Pancreas (tissue), 10 donors: Measurements from ENCODE around the gene DCC. TPM values are rescaled to one million over a fixed set of nuclear protein-coding genes. Genes with fewer than 3 reads are reported as not detected.

Experiments
- ATAC-seq, 4 donors: fragments of 200-7000 bp; cut with Tn5 transposase; one replicate each; pipeline versions ENCODE4 v1.8.0 to v1.9.1; 2020; ENCODE audit warnings: mild to moderate bottlenecking in 4 of 4, moderate library complexity in 4 of 4
- DNase-seq, 6 donors: peaks; one replicate each; pipeline ENCODE4 v3.0.0-alpha.2; 2020
- FAIRE-seq: peaks from 2 replicates; lab custom pipeline; 2012; peaks lifted over from hg19 to GRCh38; lab: Jason Lieb, UNC
- H3K27ac ChIP-seq, 4 donors: fragments of 200-600 bp; sonication (generic); 1 replicate in 3 of 4; 2 replicates in 1 of 4; pipeline versions ENCODE4 v1.5.0 to v1.8.0; 2020
- H3K27me3 ChIP-seq, 4 donors: fragments of 200-600 bp; one replicate each; pipeline ENCODE4 v1.8.0; 2021
- H3K36me3 ChIP-seq, 3 donors: fragments of 200-600 bp; sonication (generic) in 1 of 3; one replicate each; pipeline versions ENCODE4 v1.5.0 to v1.8.0; 2020 to 2021
- H3K4me1 ChIP-seq, 3 donors: fragments of 200-600 bp; one replicate each; pipeline ENCODE4 v1.8.0; 2021
- H3K4me3 ChIP-seq, 4 donors: fragments of 200-600 bp; sonication (generic) in 2 of 4; one replicate each; pipeline versions ENCODE4 v1.5.0 to v1.8.0; 2020 to 2021
- H3K9me3 ChIP-seq, 4 donors: fragments of 200-600 bp; one replicate each; pipeline ENCODE4 v1.8.0; 2021
- WGBS, 2 donors: extraction: QIAGEN DNeasy Blood & Tissue Kit; methylation state at CpG; one replicate each; pipeline ENCODE4 v1.1.7; 2013; 5-methylcytosine and 5-hydroxymethylcytosine counted together
- intact Hi-C, 3 donors: fragments of 100-400 bp; cut with DNase I; formaldehyde crosslinking; loops; one replicate each; pipeline versions ENCODE4 v1.11.1 to v1.14.2; 2022
- polyA plus RNA-seq, 2 donors: library from polyadenylated mRNA; stranded (reverse); fragments of 200-250 nt; gene quantifications; one replicate each; pipeline ENCODE4 v1.2.3, GENCODE V29; 2013
- total RNA-seq, 6 donors: library from RNA; stranded (reverse); fragmentation: NEBNext Ultra II Directional in 4 of 6; extraction: Animal tissue kit (Norgen Biotek cat#: 25700) in 4 of 6; gene quantifications; one replicate each; pipeline versions ENCODE4 v1.2.1 to v1.2.4, GENCODE V29; 2021 to 2023
- TF ChIP-seq, protein P1 (sequence below), 4 donors: fragments of 200-600 bp; sonication (generic) in 3 of 4; IDR thresholded peaks; one replicate each; pipeline versions ENCODE4 v1.5.0 to v1.8.0; 2021; ENCODE audit warnings: antibody characterized with exemption in 4 of 4
- donor health status: healthy with polysubstance abuse.
- donor health status: DM: no; HTN: no; CAD: no; lungs with moderate emphysema.
- donor health status: DM: no; HTN: no; CAD: no.
- donor health status: control.
- donor health status: control.
- donor health status: Bipolar disorder and iron deficiency.
- donor health status: DM: yes; HTN: yes; CAD: no.
- donor health status: DM: no; HTN: no; CAD: no.
- donor health status: DM: no; HTN: no; CAD: no.
- donor health status: DM: yes; HTN: yes; CAD: no.

The DCC gene
- total and polyA plus RNA-seq, 8 donors, result 0.18 to 0.44 (median 0.28) TPM; not detected in 1

DNA sequence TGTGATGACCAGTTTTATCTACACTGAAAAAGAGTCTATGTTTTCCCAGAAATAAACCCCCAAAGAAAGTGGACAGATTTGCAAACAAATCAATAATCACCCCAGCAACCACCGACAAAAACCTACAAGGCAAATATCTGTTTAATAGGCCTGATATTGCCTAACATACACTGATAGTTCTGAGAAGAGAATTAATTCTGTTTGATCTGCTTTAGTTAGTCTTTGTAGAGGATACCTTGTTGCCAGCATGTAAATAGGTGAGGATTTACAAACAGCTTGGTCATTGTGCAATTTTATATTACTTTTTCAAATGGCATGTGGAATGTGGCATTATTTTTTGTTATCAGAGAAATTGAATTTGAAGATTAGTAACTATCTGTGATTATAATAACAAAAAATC is 86.5 kb downstream of the DCC start:
- Histone ChIP-seq H3K27ac (no peak overlapping the region), H3K4me3 (no peak overlapping the region), H3K36me3 (no peaks in the 10 kb centered on the region), H3K4me1 (peaks cover 0 to 6% (median 0%) of the 10 kb centered on the region in 3 donors), H3K9me3 (no peaks in the 10 kb centered on the region), H3K27me3 (no peaks in the 10 kb centered on the region)
- intact Hi-C loops, result no loop called here
- ATAC-seq (peak in 1 of 4 donors; percentile 34), FAIRE-seq (no peak), DNase-seq (no peak)
- TF ChIP-seq, protein P1, sequence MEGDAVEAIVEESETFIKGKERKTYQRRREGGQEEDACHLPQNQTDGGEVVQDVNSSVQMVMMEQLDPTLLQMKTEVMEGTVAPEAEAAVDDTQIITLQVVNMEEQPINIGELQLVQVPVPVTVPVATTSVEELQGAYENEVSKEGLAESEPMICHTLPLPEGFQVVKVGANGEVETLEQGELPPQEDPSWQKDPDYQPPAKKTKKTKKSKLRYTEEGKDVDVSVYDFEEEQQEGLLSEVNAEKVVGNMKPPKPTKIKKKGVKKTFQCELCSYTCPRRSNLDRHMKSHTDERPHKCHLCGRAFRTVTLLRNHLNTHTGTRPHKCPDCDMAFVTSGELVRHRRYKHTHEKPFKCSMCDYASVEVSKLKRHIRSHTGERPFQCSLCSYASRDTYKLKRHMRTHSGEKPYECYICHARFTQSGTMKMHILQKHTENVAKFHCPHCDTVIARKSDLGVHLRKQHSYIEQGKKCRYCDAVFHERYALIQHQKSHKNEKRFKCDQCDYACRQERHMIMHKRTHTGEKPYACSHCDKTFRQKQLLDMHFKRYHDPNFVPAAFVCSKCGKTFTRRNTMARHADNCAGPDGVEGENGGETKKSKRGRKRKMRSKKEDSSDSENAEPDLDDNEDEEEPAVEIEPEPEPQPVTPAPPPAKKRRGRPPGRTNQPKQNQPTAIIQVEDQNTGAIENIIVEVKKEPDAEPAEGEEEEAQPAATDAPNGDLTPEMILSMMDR (IDR thresholded peaks at IDR 0.05), result no peak
- 10% methylated on average over 1 of the region's 1 CpG for WGBS, 2 donors

DNA sequence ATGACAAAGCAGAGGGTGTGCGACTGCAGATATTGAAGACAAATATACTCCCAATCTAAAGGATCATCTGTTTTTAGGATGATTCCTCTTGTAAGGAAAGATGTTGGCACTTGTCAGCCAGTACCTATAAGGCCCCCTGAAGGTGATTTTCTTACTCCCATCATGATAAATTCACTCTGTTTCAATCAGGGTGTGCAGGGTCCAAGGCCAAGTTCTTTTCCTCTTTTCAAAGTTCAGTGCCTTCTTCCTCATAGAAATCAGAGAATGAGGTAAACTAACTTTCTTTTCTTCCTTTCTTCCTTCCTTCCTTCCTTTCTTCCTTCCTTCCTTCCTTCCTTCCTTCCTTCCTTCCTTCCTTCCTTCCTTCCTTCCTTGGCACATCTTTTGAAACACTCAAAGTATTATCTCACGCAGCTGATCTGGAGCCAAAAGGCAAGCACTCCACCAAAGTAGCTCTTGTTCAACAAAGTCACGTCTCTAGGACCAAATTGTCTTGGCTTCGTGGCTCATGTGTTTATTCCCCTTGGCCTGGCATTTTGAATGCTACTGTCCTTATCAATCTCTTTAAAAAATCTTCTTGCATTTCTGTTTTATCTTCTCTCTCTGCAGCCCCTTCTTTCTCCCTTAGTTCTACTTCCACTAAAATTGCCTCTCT is 87.7 kb downstream of the DCC start:
- DNase-seq, result no peak
- FAIRE-seq, result no peak
- Histone ChIP-seq H3K27me3 (no peaks in the 10 kb centered on the region), H3K36me3 (no peaks in the 10 kb centered on the region), H3K27ac (no peak overlapping the region), H3K9me3 (no peaks in the 10 kb centered on the region), H3K4me3 (no peak overlapping the region), H3K4me1 (peaks cover 0 to 6% (median 0%) of the 10 kb centered on the region in 3 donors)
- 87 to 88% methylated on average over 4 of the region's 4 CpGs for WGBS, 2 donors
- ATAC-seq, result no peak
- intact Hi-C loops, result no loop called here
- TF ChIP-seq, protein P1 (IDR thresholded peaks at IDR 0.05), result no peak

DNA sequence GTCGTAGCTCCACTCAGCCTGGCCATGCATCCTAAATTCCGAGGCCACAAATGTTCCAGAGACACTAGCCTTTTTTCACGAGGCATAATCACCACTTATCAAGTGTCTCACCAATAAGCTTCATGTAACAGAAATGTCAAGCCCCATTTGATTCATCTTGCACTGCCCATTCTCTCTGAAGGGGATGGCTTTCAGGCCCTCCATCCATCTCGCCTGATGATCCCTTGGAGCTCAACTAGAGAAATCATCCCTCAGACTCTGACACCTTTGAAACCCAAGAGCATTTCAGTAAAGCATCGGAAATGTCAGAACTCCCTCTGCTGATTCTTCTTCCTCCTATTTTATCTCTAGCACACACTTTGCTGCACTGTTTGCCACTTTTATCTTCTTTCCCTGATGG is 91.7 kb downstream of the DCC start:
- FAIRE-seq (no peak), ATAC-seq (no peak), DNase-seq (no peak)
- Histone ChIP-seq H3K27me3 (no peaks in the 10 kb centered on the region), H3K4me3 (no peak overlapping the region), H3K9me3 (no peaks in the 10 kb centered on the region), H3K4me1 (peaks cover 0 to 1% (median 0%) of the 10 kb centered on the region in 3 donors), H3K36me3 (no peaks in the 10 kb centered on the region), H3K27ac (no peak overlapping the region)
- TF ChIP-seq, protein P1 (IDR thresholded peaks at IDR 0.05), result no peak
- WGBS, 2 donors, result 68 to 69% methylated on average over 5 of the region's 5 CpGs
- intact Hi-C loops, result no loop called here

DNA sequence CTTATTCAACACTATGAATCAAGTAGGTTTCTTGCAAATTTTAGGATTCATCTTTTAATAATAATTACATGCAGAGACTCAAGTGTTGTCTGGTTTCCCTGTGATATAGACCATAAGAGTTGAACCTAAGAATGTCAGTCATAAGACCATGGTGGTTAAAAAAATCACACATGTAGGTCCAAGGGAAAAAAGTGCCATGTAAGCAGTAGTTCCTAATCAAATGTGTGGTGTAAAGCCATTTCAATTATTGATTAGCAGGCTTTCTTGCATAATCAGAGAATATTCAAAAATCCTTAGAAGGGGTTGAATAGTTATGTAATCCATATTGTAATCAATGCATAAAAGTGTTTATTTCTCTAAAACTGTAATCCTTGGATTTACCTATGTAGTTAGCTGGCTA is 93.8 kb downstream of the DCC start:
- Histone ChIP-seq H3K27ac (no peak overlapping the region), H3K27me3 (no peaks in the 10 kb centered on the region), H3K36me3 (no peaks in the 10 kb centered on the region), H3K4me3 (no peak overlapping the region), H3K4me1 (no peaks in the 10 kb centered on the region), H3K9me3 (no peaks in the 10 kb centered on the region)
- intact Hi-C loops, result no loop called here
- FAIRE-seq, result no peak
- DNase-seq, result no peak
- TF ChIP-seq, protein P1 (IDR thresholded peaks at IDR 0.05), result no peak
- ATAC-seq, result no peak

DNA sequence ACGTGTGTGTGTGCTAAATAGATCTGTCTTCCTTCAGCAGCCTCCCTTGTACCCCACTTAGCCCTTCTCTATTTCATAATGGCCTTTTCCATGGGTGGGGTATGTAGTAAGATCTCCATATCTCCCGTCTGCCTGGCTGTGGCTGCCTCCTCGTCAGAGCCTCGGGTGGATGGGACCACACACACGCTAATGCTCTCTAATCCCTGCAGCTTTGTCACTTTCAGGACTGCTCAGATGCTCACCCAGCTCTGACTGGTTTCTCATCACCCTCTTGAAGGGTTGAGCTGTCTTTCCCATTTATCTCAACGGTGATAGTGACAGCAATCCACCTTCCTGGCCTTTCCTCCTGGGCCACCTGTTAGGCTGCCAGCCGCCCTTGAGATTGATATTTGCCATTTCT is 95.3 kb downstream of the DCC start:
- TF ChIP-seq, protein P1 (IDR thresholded peaks at IDR 0.05), result no peak
- no peak for ATAC-seq
- intact Hi-C loops, result no loop called here

More for the DNA sequence above, 95.3 kb downstream of the DCC start:
- FAIRE-seq (no peak), DNase-seq (no peak)
- peaks cover 0 to 9% (median 7%) of the 10 kb centered on the region in 3 donors for H3K4me1 ChIP-seq
- no peaks in the 10 kb centered on the region for H3K9me3 ChIP-seq
- H3K27me3 ChIP-seq, result no peaks in the 10 kb centered on the region
- no peak overlapping the region for H3K4me3 ChIP-seq
- no peak overlapping the region for H3K27ac ChIP-seq
- 77 to 81% methylated on average over 7 of the region's 7 CpGs for WGBS, 2 donors
- no peaks in the 10 kb centered on the region for H3K36me3 ChIP-seq
